ENCODE data around the gene ZDHHC22. TPM values are rescaled to one million over a fixed set of nuclear protein-coding genes. Genes with fewer than 3 reads are reported as not detected.

The ZDHHC22 gene
- total RNA-seq, 1 donor, result not detected

- peak overlapping the region; percentile 99 for H3K4me3 ChIP-seq (ENCODE audit: low read depth, low read length)
- TF ChIP-seq, protein P1, sequence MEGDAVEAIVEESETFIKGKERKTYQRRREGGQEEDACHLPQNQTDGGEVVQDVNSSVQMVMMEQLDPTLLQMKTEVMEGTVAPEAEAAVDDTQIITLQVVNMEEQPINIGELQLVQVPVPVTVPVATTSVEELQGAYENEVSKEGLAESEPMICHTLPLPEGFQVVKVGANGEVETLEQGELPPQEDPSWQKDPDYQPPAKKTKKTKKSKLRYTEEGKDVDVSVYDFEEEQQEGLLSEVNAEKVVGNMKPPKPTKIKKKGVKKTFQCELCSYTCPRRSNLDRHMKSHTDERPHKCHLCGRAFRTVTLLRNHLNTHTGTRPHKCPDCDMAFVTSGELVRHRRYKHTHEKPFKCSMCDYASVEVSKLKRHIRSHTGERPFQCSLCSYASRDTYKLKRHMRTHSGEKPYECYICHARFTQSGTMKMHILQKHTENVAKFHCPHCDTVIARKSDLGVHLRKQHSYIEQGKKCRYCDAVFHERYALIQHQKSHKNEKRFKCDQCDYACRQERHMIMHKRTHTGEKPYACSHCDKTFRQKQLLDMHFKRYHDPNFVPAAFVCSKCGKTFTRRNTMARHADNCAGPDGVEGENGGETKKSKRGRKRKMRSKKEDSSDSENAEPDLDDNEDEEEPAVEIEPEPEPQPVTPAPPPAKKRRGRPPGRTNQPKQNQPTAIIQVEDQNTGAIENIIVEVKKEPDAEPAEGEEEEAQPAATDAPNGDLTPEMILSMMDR (IDR thresholded peaks at IDR 0.05; ENCODE audit: insufficient read depth, low read length), result no peak
- peak; percentile 79 for DNase-seq (ENCODE audit: low read depth)
These were observed 42.0 kb downstream of the ZDHHC22 start for GRCh38 chr14:77099425-77100167.

DNA sequence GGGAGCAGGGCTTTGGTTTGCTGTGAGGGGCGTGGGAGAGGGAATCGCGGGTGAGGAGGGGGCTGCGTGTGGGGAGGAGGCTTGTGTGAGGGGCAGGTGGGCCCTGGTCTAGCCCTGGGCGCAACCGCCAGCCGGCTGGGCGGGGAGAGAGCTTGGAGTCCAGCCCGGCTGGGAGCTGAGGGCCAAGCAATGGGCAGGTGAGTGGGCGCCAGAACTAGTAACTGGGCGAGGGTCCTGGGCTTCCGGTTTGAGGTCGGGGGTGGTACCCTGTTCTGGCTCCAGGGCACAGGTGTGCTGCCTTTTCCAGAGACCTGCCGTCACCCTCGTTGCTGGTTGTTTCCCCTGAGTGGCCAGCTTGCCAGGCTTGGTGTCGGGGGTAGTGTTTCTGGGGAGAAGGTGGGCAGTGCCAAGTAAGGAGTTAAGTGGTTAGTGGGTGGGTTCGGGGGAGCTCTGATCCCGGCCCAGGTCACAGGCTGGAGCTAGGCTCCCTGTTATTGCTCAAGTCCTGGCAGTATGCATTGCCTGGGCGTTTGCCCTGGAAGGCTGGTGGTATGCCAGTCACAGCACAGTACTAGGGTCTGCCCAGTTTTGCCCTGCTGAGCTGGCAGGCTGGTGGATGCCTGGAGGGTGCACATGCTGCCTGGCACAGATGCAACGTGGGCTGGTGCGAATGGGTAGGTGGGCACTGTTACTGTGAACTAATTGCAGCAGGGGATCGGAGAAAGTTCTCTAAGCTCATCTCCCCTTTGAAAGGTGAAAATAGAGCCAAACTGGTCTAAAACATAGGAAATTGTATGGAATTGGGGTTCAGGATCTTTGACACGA lies 42.9 kb downstream of the ZDHHC22 start:
- TF ChIP-seq, protein P1 (IDR thresholded peaks at IDR 0.05; ENCODE audit: insufficient read depth, low read length), result no peak
- peak overlapping the region; percentile 99 for H3K4me3 ChIP-seq (ENCODE audit: low read depth, low read length)
- no peak for DNase-seq (ENCODE audit: low read depth)

DNA sequence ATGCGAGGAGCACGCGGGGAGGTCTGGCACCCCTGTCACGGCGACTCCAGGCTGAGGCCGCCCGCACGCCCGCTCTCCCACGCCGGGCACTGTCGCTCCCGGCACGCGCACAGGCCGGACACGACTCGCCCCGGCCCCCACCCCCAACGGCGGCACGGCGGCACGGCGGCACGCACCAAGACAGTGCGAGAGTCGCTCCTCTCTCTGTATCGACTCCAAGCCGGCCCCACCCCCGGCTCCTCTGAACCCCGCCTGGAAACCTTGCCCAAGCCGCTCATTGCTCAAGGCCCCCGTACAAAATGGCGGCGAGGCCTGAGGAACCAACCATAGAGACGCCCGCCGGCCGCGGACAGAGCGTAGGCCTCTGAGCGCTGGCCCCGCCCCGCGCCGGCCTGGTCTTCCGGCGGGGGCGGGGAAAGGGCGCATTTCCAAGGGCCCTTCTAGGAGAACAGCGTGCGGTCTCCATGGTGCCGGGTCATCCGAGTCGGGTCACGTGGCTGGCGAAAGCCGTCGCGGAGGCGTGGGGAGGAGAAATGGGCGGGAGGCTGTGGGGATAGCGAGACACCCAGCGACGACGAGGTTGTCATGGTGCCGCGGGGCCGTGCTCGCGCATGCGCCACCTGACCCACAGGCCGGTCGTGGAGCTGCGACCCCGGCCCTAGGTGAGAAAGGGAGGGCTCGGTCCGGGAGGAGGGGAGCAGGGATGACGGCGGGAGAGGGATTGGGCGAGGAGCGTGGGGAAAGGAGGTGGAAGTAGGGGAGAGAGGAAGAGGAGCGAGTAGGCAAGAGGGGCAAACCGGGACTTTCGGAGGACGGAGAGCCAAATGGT lies 43.7 kb downstream of the ZDHHC22 start, which contains the start of gene CIPC:
Gene CIPC (plus strand): TSS at position 559 of the 829 bp plus-strand sequence. CDS start 7,451 bp downstream, outside the sequence.
- peak; percentile 98 for DNase-seq (ENCODE audit: low read depth)
- peak within 1 kb of the TSS; percentile 99 for H3K4me3 ChIP-seq (ENCODE audit: low read depth, low read length)
- TF ChIP-seq, protein P1 (IDR thresholded peaks at IDR 0.05; ENCODE audit: insufficient read depth, low read length), result no peak

DNA sequence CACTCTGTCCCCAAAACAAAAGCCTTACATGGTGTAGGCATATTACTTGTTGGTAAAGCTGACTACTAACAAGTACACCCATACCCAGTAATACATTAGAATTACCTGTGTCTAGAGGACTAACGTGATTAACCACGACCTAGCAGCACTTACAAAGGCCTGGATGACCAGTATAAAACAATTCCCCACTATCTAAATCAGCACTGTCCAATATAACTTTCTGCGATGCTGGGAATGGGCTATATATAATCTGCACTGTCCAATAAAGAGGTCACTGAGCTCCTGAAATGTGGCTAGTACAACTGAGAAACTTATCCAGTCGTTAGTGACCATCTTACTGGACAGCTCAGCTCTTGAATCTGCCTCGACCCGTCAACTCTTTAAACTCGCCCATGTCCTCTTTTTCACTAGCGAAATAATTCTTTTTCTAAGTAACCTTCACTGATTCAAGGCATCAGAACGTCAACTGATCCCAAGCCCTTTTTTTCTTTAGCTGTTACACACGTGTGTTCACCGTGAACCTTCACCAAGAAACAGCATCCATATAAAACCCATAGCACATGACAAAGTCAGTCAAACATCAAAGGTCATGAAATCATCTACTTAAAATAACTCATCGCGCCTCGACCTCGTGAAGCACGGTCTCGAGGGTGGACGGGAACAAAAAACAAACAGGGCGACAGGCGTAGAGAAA lies 44.4 kb downstream of the ZDHHC22 start:
- DNase-seq (ENCODE audit: low read depth), result peak; percentile 34
- TF ChIP-seq, protein P1 (IDR thresholded peaks at IDR 0.05; ENCODE audit: insufficient read depth, low read length), result no peak
- H3K4me3 ChIP-seq (ENCODE audit: low read depth, low read length), result peak overlapping the region; percentile 81

DNA sequence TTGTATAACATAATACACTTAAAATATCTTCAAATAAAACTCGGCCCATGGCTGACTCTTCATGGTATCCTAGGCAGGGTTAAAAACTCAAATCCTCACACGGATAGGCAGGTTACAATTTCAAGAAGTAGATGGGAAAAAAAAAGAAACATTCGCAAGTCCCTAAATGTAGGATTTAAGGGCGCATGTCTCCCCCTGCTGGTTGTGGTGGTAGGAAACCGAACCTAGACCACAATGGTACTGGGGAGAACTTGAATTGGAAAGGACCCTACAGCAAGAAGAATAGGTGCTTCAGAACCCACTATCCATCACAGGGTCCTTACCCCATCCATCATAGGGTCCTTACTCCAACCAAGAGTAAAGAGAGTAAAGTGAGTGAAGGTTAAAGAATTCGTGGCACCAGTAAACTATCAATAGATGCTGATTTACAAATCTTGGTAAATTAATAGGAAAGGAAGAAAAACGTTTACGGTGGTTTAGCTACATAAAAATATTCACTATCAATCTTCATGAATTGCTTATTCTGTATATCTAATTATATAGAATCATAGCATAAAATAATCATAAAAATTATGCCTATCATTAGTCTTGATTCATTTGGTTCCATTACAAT lies 46.8 kb downstream of the ZDHHC22 start:
- TF ChIP-seq, protein P1 (IDR thresholded peaks at IDR 0.05; ENCODE audit: insufficient read depth, low read length), result peak; percentile 87
- H3K4me3 ChIP-seq (ENCODE audit: low read depth, low read length), result no peak overlapping the region
- peak; percentile 86 for DNase-seq (ENCODE audit: low read depth)

Data from fibroblast of the aortic adventitia (primary cell).